SK-N-SH (cell line): ENCODE data around the gene IRAG1. TPM values are rescaled to one million over a fixed set of nuclear protein-coding genes. Genes with fewer than 3 reads are reported as not detected.

Source experiments
- CTCF ChIA-PET: fragments of 300-600, 350-600 bp; formaldehyde crosslinking; extraction: SDS; loops from one replicate; lab custom pipeline; 2021; lab: Yijun Ruan, JAX
- POLR2A ChIA-PET: fragments of 350-600 bp; sonication (Branson Sonifier 250); formaldehyde crosslinking; extraction: SDS; loops from one replicate; lab custom pipeline; 2020; ENCODE audit warnings: antibody characterized with exemption, inconsistent platforms; lab: Yijun Ruan, JAX
- DNase-seq: peaks from one replicate; pipeline ENCODE4 v3.0.0; 2012
- H2AFZ ChIP-seq: fragments of 200-600 bp; sonication (generic); 2 replicates; pipeline ENCODE4 v1.8.1; 2016; ENCODE audit warnings: antibody characterized with exemption, mild to moderate bottlenecking, low read depth
- H3F3A ChIP-seq: fragments of 200-600 bp; sonication (generic); replicated peaks from 2 replicates; pipeline ENCODE3; 2016; ENCODE audit warnings: antibody characterized with exemption, mild to moderate bottlenecking; ENCODE audit not compliant: insufficient read depth
- H3K27ac ChIP-seq, 2 experiments: fragments of 200-500 bp in 1 of 2; fragments of 200-600 bp in 1 of 2; sonication (Bioruptor generic) in 1 of 2; sonication (generic), shearing (Covaris generic) in 1 of 2; 2 replicates each; pipeline versions ENCODE4 v1.5.1 to v1.6.1; 2014 to 2016; ENCODE audit warnings: low read depth in 2 of 2, inconsistent platforms in 1 of 2, low read length in 1 of 2, mild to moderate bottlenecking in 1 of 2, mixed read lengths in 1 of 2
- H3K27me3 ChIP-seq: fragments of 200-600 bp; sonication (generic), shearing (Covaris generic); 2 replicates; pipeline ENCODE4 v1.6.1; 2016; ENCODE audit warnings: mixed run types; ENCODE audit not compliant: insufficient read depth
- H3K36me3 ChIP-seq, 2 experiments: fragments of 200-500 bp in 1 of 2; fragments of 200-600 bp in 1 of 2; sonication (Bioruptor generic) in 1 of 2; sonication (generic) in 1 of 2; replicated peaks in 1 of 2; 2 replicates each; pipeline versions ENCODE3 to v1.5.1; 2014 to 2016; ENCODE audit warnings: low read length in 1 of 2, mild to moderate bottlenecking in 1 of 2; ENCODE audit not compliant: insufficient read depth in 2 of 2, control insufficient read depth in 1 of 2
- H3K4me1 ChIP-seq, 2 experiments: fragments of 200-500 bp in 1 of 2; fragments of 200-600 bp in 1 of 2; sonication (Bioruptor generic) in 1 of 2; sonication (generic), shearing (Covaris generic) in 1 of 2; 2 replicates each; pipeline versions ENCODE4 v1.5.1 to v1.6.1; 2014 to 2016; ENCODE audit warnings: low read depth in 1 of 2, low read length in 1 of 2, mixed run types in 1 of 2; ENCODE audit not compliant: insufficient read depth in 2 of 2, control insufficient read depth in 1 of 2
- H3K4me2 ChIP-seq: fragments of 200-600 bp; sonication (generic), shearing (Covaris generic); 2 replicates; pipeline ENCODE4 v1.6.1; 2017; ENCODE audit warnings: mixed run types
- H3K4me3 ChIP-seq, 2 experiments: fragments of 200-500 bp in 1 of 2; fragments of 200-600 bp in 1 of 2; sonication (Bioruptor generic) in 1 of 2; sonication (generic), shearing (Covaris generic) in 1 of 2; 2 replicates each; pipeline versions ENCODE4 v1.5.1 to v1.8.1; 2014 to 2016; ENCODE audit warnings: low read depth in 2 of 2, inconsistent platforms in 1 of 2, low read length in 1 of 2, mild to moderate bottlenecking in 1 of 2, mixed read lengths in 1 of 2, moderate library complexity in 1 of 2
- H3K79me2 ChIP-seq: fragments of 200-600 bp; sonication (generic); 2 replicates; pipeline ENCODE4 v1.8.1; 2017; ENCODE audit warnings: mild to moderate bottlenecking; ENCODE audit not compliant: insufficient read depth
- H3K9ac ChIP-seq: fragments of 200-600 bp; sonication (generic); 2 replicates; pipeline ENCODE4 v1.6.1; 2017; ENCODE audit warnings: mixed run types
- H3K9me2 ChIP-seq: fragments of 200-600 bp; sonication (generic); 2 replicates; pipeline ENCODE4 v1.6.1; 2017; ENCODE audit warnings: mixed run types
- H3K9me3 ChIP-seq: fragments of 200-600 bp; sonication (generic); 2 replicates; pipeline ENCODE4 v1.6.1; 2017; ENCODE audit warnings: mixed run types, mild to moderate bottlenecking, moderate library complexity
- H4K20me1 ChIP-seq: fragments of 200-600 bp; sonication (generic); 2 replicates; pipeline ENCODE4 v1.6.1; 2017; ENCODE audit warnings: mild to moderate bottlenecking, mixed run types; ENCODE audit not compliant: insufficient read depth
- CHD2 ChIP-seq: fragments of 150-350 bp; IDR thresholded peaks from 2 replicates; pipeline ENCODE4 v1.6.1; 2018; ENCODE audit warnings: low read length; ENCODE audit not compliant: partially characterized antibody
- CTCF ChIP-seq: fragments of 200-600 bp; sonication (generic); IDR thresholded peaks from 2 replicates; pipeline ENCODE4 v1.6.1; 2017; ENCODE audit warnings: antibody characterized with exemption, mild to moderate bottlenecking, moderate library complexity
- EP300 ChIP-seq, 2 experiments: IDR thresholded peaks; 2 replicates each; pipeline versions ENCODE4 v1.4.0 to v1.6.1; 2012; ENCODE audit warnings: borderline replicate concordance in 1 of 2, low read depth in 1 of 2, low read length in 1 of 2
- FOXM1 ChIP-seq: IDR thresholded peaks from 2 replicates; pipeline ENCODE4 v1.4.0; 2012; ENCODE audit warnings: low read depth, mild to moderate bottlenecking
- GABPA ChIP-seq: IDR thresholded peaks from 2 replicates; pipeline ENCODE4 v1.4.0; 2012; ENCODE audit warnings: low read depth, mild to moderate bottlenecking
- JUND ChIP-seq: IDR thresholded peaks from 2 replicates; pipeline ENCODE4 v1.4.0; 2012
- MEF2A ChIP-seq: IDR thresholded peaks from 2 replicates; pipeline ENCODE4 v1.4.0; 2012; ENCODE audit warnings: low read depth, borderline replicate concordance
- MXI1 ChIP-seq: IDR thresholded peaks from 2 replicates; pipeline ENCODE4 v1.6.1; 2012; ENCODE audit warnings: mild to moderate bottlenecking, low read depth, low read length, improper control_type of control experiment
- NRF1 ChIP-seq: IDR thresholded peaks from 2 replicates; pipeline ENCODE4 v1.6.1; 2012; ENCODE audit warnings: low read depth, mild to moderate bottlenecking, low read length
- RFX5 ChIP-seq: IDR thresholded peaks from 2 replicates; pipeline ENCODE4 v1.6.1; 2012; ENCODE audit warnings: mild to moderate bottlenecking, improper control_type of control experiment, low read length
- TAF1 ChIP-seq: IDR thresholded peaks from 2 replicates; pipeline ENCODE4 v1.6.1; 2012; ENCODE audit warnings: low read depth, mild to moderate bottlenecking, low read length, moderate library complexity, borderline replicate concordance
- YY1 ChIP-seq: IDR thresholded peaks from 2 replicates; pipeline ENCODE4 v1.4.0; 2012; ENCODE audit warnings: low read depth, mild to moderate bottlenecking
- WGBS: methylation state at CpG from one replicate; pipeline ENCODE4 v1.1.6; 2017; ENCODE audit warnings: low lambda C conversion rate; 5-methylcytosine and 5-hydroxymethylcytosine counted together
- polyA plus RNA-seq, 3 experiments: library from polyadenylated mRNA; depleted of rRNA; stranded (reverse); fragments of >200 nt; gene quantifications; 2 replicates each; pipeline ENCODE4 v1.2.3, GENCODE V29; 2012
- TF ChIP-seq, protein P1 (sequence below): fragments of 150-350 bp; IDR thresholded peaks from 2 replicates; pipeline ENCODE4 v1.6.1; 2017; ENCODE audit warnings: antibody characterized with exemption, low read length, low read depth, borderline replicate concordance
- TF ChIP-seq, protein P2 (sequence below): IDR thresholded peaks from 2 replicates; pipeline ENCODE4; 2012
- TF ChIP-seq, protein P3 (sequence below): IDR thresholded peaks from 2 replicates; pipeline ENCODE4 v1.6.1; 2012; ENCODE audit warnings: mild to moderate bottlenecking, low read depth, low read length, moderate library complexity

The IRAG1 gene
- polyA plus RNA-seq, 1 of the 3 experiments (the other 2 are of a cell fraction), result 0.05 TPM

GRCh38 chr11:10697323-10697620, 3.7 kb upstream of the IRAG1 start:
- Histone ChIP-seq H3K9me3 (no peaks in the 10 kb centered on the region), H2AFZ (no peak overlapping the region), H3K9me2 (no peaks in the 10 kb centered on the region), H3K27me3 (no peaks in the 10 kb centered on the region; the same call in 1 of the 2 replicates), H3K27ac (no peak overlapping the region), H3F3A (no peaks in the 10 kb centered on the region), H3K36me3 (no peaks in the 10 kb centered on the region), H4K20me1 (no peaks in the 10 kb centered on the region), H3K4me2 (no peak overlapping the region), H3K4me3 (no peak overlapping the region), H3K9ac (no peak overlapping the region), H3K79me2 (no peaks in the 10 kb centered on the region), H3K4me1 (peaks cover 0 to 10% of the 10 kb centered on the region in 2 experiments; a peak in 1 of 4 replicates)
- TF ChIP-seq CTCF (no peak), GABPA (no peak), MXI1 (no peak), EP300 (IDR thresholded peaks at IDR 0.05; ENCODE audit: borderline replicate concordance in 1 of 2, low read depth in 1 of 2, low read length in 1 of 2) (no peak), FOXM1 (no peak), JUND (no peak), TAF1 (no peak), YY1 (no peak), CHD2 (no peak), RFX5 (no peak), MEF2A (no peak)
- TF ChIP-seq, protein P1, sequence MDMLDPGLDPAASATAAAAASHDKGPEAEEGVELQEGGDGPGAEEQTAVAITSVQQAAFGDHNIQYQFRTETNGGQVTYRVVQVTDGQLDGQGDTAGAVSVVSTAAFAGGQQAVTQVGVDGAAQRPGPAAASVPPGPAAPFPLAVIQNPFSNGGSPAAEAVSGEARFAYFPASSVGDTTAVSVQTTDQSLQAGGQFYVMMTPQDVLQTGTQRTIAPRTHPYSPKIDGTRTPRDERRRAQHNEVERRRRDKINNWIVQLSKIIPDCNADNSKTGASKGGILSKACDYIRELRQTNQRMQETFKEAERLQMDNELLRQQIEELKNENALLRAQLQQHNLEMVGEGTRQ, result no peak
- TF ChIP-seq, protein P2, sequence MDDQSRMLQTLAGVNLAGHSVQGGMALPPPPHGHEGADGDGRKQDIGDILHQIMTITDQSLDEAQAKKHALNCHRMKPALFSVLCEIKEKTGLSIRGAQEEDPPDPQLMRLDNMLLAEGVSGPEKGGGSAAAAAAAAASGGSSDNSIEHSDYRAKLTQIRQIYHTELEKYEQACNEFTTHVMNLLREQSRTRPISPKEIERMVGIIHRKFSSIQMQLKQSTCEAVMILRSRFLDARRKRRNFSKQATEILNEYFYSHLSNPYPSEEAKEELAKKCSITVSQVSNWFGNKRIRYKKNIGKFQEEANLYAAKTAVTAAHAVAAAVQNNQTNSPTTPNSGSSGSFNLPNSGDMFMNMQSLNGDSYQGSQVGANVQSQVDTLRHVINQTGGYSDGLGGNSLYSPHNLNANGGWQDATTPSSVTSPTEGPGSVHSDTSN, result no peak
- WGBS, result 57% methylated on average over 2 of the region's 2 CpGs
- ChIA-PET CTCF (interaction anchor here (1.4 kb wide), 1 partner anchor 11 kb away, joined by 4 read pairs; no protein-coding TSS in a partner anchor), POLR2A (no interaction called here)
- DNase-seq, result no peak

DNA sequence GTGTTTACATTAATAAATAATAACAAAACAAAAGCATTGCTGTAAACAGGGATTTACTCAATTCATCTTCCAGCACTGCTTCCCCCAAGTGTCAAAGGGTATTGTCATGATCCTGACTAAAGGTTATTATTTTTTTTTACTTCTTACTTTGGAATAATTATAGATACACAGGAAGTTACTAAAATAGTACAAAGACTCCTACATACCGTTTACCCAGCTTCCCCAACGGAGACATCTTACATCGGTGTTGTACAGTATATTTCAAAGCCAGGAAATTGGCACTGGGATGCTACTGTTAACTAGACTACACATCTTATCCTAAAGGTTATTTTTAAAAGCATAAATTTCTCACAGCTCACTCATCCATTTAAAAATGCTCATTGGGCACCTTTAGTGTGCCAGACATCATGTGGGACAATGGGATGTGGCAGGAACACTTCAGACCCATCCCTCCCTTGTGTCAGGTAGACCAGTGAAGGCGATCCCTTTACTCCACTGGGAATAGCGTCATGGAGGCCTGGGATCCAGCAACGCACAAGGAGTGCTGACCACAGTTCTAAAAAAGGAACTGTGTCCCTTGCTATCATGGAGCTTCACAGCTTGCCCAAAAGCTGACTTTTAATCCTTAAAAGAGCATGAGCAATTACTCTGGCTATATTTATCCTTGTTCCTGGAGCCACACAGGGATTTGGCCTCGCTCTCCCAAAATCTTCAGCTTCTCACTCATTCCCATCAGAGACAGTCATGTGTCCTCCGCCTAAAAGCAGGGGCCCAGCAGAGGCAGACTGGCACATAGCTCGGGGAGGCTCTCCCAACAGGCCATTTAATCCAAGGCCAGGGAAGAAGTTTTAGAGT, 3.1 kb upstream of the IRAG1 start:
- Histone ChIP-seq H3K27me3 (no peaks in the 10 kb centered on the region; the same call in 1 of the 2 replicates), H3K9me3 (no peaks in the 10 kb centered on the region), H2AFZ (no peak overlapping the region), H3K9ac (no peak overlapping the region), H3F3A (no peaks in the 10 kb centered on the region), H3K4me1 (peaks cover 0 to 10% of the 10 kb centered on the region in 2 experiments; a peak in 1 of 4 replicates), H3K79me2 (no peaks in the 10 kb centered on the region), H3K36me3 (no peaks in the 10 kb centered on the region), H4K20me1 (no peaks in the 10 kb centered on the region), H3K9me2 (no peaks in the 10 kb centered on the region), H3K4me3 (no peak overlapping the region), H3K4me2 (no peak overlapping the region), H3K27ac (no peak overlapping the region)
- TF ChIP-seq EP300 (IDR thresholded peaks at IDR 0.05; ENCODE audit: borderline replicate concordance in 1 of 2, low read depth in 1 of 2, low read length in 1 of 2) (no peak), NRF1 (no peak)
- TF ChIP-seq, protein P3, sequence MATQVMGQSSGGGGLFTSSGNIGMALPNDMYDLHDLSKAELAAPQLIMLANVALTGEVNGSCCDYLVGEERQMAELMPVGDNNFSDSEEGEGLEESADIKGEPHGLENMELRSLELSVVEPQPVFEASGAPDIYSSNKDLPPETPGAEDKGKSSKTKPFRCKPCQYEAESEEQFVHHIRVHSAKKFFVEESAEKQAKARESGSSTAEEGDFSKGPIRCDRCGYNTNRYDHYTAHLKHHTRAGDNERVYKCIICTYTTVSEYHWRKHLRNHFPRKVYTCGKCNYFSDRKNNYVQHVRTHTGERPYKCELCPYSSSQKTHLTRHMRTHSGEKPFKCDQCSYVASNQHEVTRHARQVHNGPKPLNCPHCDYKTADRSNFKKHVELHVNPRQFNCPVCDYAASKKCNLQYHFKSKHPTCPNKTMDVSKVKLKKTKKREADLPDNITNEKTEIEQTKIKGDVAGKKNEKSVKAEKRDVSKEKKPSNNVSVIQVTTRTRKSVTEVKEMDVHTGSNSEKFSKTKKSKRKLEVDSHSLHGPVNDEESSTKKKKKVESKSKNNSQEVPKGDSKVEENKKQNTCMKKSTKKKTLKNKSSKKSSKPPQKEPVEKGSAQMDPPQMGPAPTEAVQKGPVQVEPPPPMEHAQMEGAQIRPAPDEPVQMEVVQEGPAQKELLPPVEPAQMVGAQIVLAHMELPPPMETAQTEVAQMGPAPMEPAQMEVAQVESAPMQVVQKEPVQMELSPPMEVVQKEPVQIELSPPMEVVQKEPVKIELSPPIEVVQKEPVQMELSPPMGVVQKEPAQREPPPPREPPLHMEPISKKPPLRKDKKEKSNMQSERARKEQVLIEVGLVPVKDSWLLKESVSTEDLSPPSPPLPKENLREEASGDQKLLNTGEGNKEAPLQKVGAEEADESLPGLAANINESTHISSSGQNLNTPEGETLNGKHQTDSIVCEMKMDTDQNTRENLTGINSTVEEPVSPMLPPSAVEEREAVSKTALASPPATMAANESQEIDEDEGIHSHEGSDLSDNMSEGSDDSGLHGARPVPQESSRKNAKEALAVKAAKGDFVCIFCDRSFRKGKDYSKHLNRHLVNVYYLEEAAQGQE, result no peak
- 73% methylated on average over 9 of the region's 9 CpGs for WGBS
- no peak for DNase-seq
- ChIA-PET POLR2A (no interaction called here), CTCF (interaction anchor here (1.4 kb wide), 1 partner anchor 12 kb away, joined by 4 read pairs; no protein-coding TSS in a partner anchor)
